Activated CD4-positive, alpha-beta memory T cell treated with anti-CD3 and anti-CD28 coated beads, Interleukin-2, amount 10 ng/mL, durations not matched to agents 7 days and 5 days (primary cell): ENCODE data around the gene COX5A. TPM values are rescaled to one million over a fixed set of nuclear protein-coding genes. Genes with fewer than 3 reads are reported as not detected.
A peak's percentile ranks its signal among the peaks of the same experiment; 100 is the strongest.

Experiments
- CTCF ChIA-PET: fragments of 350-600 bp; sonication (Branson Sonifier 250); formaldehyde crosslinking; loops from one replicate; lab custom pipeline; 2021; ENCODE audit warnings: antibody characterized with exemption, inconsistent platforms; lab: Charles Lee
- POLR2A ChIA-PET: fragments of 350-600 bp; sonication (Branson Sonifier 250); formaldehyde crosslinking; loops from one replicate; lab custom pipeline; 2021; ENCODE audit warnings: antibody characterized with exemption; lab: Charles Lee
- DNase-seq: peaks from one replicate; pipeline ENCODE4 v3.0.0-alpha.2; 2020
- H3K27ac Mint-ChIP-seq: one replicate; pipeline ENCODE4 v1.8.0; 2021; ENCODE audit warnings: mild to moderate bottlenecking, mixed read lengths
- H3K27me3 Mint-ChIP-seq: one replicate; pipeline ENCODE4 v1.8.0; 2021; ENCODE audit warnings: mixed read lengths
- H3K36me3 Mint-ChIP-seq: one replicate; pipeline ENCODE4 v1.8.0; 2021; ENCODE audit warnings: low read depth, mixed read lengths
- H3K4me1 Mint-ChIP-seq: one replicate; pipeline ENCODE4 v1.8.0; 2021; ENCODE audit warnings: mixed read lengths
- H3K4me3 Mint-ChIP-seq: one replicate; pipeline ENCODE4 v1.8.0; 2021; ENCODE audit warnings: mild to moderate bottlenecking, mixed read lengths
- H3K9me3 Mint-ChIP-seq: one replicate; pipeline ENCODE4 v1.8.0; 2021; ENCODE audit warnings: mixed read lengths
- total RNA-seq, 2 experiments: library from RNA; stranded (reverse); gene quantifications; one replicate each; pipeline ENCODE4 v1.2.3, GENCODE V29; 2021

COX5A gene
- total RNA-seq, 2 experiments from 2014 or later: 273 to 274 TPM

DNA sequence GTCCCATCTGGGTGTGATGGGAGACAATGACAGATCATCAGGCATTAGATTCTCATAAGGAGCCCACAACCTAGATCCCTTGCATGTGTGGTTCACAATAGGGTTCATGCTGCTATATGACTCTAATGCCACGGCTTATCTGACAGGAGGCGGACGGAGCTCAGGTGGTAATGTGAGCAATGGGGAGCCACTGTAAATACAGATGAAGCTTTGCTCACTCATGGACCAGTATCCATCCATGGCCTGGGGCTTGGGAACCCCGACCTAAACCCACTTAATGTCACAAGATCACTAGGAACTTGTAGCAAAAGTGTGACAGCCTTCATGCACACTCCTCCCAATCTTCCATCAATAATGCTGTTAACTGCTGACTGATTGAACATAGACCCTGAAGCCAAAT lies 29.2 kb downstream of the COX5A start:
- Mint-ChIP-seq H3K27me3 (no peaks in the 10 kb centered on the region), H3K36me3 (peaks cover 38% of the 10 kb centered on the region), H3K4me1 (peaks cover 34% of the 10 kb centered on the region), H3K4me3 (no peak overlapping the region), H3K9me3 (no peaks in the 10 kb centered on the region), H3K27ac (no peak overlapping the region)
- ChIA-PET CTCF (interaction anchor here (0.9 to 3.8 kb wide), 5 partner anchors 15 to 139 kb away, joined by 3 to 15 read pairs (median 6); partner anchors contain the start of gene ULK3), POLR2A (interaction anchor here (2.9 to 4.2 kb wide), 2 partner anchors 14 to 19 kb away, joined by 17 to 55 read pairs; partner anchors contain the start of gene MPI)
- no peak for DNase-seq

DNA sequence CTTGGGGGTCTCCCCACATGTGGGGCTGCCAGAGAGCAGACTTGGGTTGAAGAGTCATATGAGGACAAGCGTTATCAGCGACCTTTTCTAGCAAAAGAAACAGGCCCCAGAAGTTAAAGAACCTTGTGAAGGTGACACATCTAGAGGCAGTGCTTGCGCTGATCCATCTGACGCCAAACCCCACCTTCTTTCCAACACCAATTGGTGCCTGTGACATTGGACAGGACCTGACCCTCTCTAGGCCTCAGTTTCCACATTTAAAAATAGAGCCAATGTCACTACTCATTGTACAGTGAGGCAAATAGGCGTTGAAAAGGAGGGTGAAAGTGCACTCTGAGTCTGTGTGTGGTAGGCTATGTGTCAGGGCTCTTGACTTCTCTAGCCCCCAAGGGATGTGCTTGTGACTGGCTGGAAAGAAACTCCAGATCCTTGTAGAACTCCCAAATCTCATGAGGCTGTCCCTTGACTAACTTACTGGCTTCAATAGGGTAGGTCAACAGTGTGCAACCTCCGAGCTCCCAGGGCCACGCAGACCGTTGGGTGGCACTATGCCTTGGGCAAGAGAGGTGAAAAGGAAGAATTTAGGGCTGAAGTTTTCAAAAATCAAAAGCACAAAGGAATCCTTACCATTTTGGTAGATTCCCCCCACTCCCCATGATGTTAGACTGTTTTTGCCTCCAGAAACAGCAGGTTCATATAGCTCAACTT lies 30.6 kb downstream of the COX5A start:
- Mint-ChIP-seq H3K36me3 (peaks cover 44% of the 10 kb centered on the region), H3K4me1 (peaks cover 38% of the 10 kb centered on the region), H3K4me3 (peak overlapping the region; percentile 91), H3K9me3 (no peaks in the 10 kb centered on the region), H3K27ac (peak overlapping the region; percentile 87), H3K27me3 (no peaks in the 10 kb centered on the region)
- no peak for DNase-seq
- ChIA-PET POLR2A (interaction anchor here (0.5 to 9.1 kb wide), 25 partner anchors 10 to 461 kb away, joined by 3 to 121 read pairs (median 5); partner anchors contain the start of genes C15orf39, COX5A, CYP1A1 and MAN2C1), CTCF (interaction anchor here (0.9 to 3.8 kb wide), 11 partner anchors 9 to 275 kb away, joined by 3 to 15 read pairs (median 6); partner anchors contain the start of gene ULK3)

DNA sequence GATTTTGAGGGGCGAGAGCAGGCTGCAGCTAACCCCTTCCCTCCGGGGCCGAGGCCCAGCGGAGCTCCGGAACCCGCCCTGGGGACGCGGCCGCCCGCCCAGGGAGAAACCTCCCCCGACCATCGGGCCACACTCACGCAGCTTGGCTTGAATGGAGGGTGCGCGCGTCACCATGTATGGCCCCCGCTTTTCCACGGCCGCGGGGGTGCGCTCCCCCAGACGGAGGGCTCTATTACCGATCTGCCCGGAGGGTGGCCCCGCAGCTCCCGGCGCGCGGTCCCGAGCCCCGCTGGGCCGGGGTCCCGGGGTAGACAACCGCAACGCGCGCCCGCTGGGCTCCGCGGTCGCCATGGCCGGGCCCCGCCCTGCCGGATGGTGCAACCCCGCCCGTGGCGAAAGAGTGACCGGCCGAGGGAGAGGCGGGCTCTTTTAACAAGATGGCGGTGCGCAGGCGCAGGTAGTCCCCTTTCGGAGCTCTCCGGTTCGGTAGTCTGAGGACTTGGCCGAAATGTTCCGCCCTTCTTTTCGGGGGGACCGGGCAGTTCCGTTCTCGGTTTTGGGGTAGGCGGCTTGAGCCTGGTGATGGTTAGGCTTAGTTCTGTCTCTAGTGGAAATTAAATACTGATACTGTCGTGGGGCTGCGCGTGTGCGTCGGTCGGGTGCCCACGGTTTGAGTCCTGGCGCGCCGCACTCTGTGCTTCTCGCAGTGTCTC lies 31.3 kb downstream of the COX5A start, which contains the start of gene FAM219B:
Gene FAM219B (minus strand): TSS at position 402 of the 713 bp plus-strand sequence. CDS start 51 bp downstream, at position 351.
- Mint-ChIP-seq H3K36me3 (peaks cover 47% of the 10 kb centered on the region), H3K4me3 (peak within 1 kb of the TSS; percentile 91), H3K27me3 (no peaks in the 10 kb centered on the region), H3K4me1 (peaks cover 45% of the 10 kb centered on the region), H3K27ac (peak within 1 kb of the TSS; percentile 87), H3K9me3 (no peaks in the 10 kb centered on the region)
- DNase-seq: peak; percentile 84
- CTCF ChIA-PET: interaction anchor here (0.9 to 3.8 kb wide), 18 partner anchors 8 to 274 kb away, joined by 3 to 15 read pairs (median 5); no protein-coding TSS in a partner anchor
- POLR2A ChIA-PET: interaction anchor here (0.8 to 9.1 kb wide), 32 partner anchors 9 to 461 kb away, joined by 3 to 121 read pairs (median 5); partner anchors contain the start of genes C15orf39, COX5A, CYP1A1 and MAN2C1

DNA sequence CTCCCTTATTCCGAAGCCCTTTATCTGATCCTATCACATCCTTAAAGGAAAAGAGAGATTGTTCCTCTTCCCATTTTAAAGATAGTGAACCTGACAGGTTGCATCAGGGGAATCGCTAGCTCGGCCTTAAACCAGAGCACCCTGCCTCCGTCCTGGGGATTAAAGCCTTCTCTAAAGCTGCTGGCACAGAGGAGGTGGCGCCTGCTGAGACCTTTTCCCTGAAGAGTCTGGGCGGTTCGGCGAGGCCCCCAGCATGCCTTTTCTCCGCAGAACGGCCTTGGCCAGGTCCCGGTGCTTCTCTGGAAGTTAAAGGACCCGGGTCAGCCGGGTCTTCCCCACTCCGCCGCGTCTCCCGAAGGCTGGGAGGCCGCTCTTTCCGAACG lies 31.8 kb downstream of the COX5A start:
- H3K4me1 Mint-ChIP-seq: peaks cover 50% of the 10 kb centered on the region
- H3K36me3 Mint-ChIP-seq: peaks cover 47% of the 10 kb centered on the region
- DNase-seq: no peak
- POLR2A ChIA-PET: interaction anchor here (0.8 to 9.1 kb wide), 33 partner anchors 8 to 462 kb away, joined by 3 to 121 read pairs (median 5); partner anchors contain the start of genes C15orf39, COX5A, CYP1A1 and MAN2C1
- H3K9me3 Mint-ChIP-seq: no peaks in the 10 kb centered on the region
- peak overlapping the region; percentile 71 for H3K27ac Mint-ChIP-seq
- H3K27me3 Mint-ChIP-seq: no peaks in the 10 kb centered on the region
- CTCF ChIA-PET: interaction anchor here (0.7 to 3.8 kb wide), 18 partner anchors 8 to 274 kb away, joined by 3 to 15 read pairs (median 4); no protein-coding TSS in a partner anchor
- peak overlapping the region; percentile 91 for H3K4me3 Mint-ChIP-seq

DNA sequence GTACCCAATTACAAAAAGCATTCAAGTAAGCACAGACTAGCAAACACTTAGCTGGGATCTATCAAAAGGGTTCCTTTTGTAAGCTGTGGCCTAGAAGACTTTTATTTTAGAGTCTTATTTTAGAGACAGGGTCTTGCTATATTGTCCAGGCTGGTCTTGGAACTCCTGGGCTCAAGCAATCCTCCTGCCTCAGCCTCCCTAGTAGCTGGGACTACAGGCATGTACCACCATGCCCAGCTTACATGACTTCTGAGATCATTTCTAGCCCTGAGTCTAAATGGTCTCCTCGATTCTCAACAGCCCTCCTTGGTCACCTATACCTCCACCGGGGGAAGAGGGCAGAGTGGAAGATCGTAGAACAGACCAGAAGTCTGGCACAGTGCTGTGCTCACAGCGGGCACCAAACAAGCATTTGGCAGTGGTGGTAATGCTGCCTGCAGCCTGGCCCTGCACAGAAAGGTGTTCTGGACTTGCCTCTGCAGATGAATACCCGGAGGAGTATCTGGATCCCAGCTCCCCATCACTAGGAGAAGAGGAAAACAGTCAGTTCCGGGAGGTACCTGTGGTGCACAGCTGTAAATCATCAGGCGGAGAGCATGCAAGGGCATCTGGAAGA lies 33.6 kb downstream of the COX5A start:
- H3K4me3 Mint-ChIP-seq: peak overlapping the region; percentile 91
- ChIA-PET POLR2A (interaction anchor here (1.0 to 9.1 kb wide), 3 partner anchors 11 to 60 kb away, joined by 3 to 121 read pairs (median 4); partner anchors contain the start of gene SCAMP2), CTCF (interaction anchor here (1.1 to 7.7 kb wide), 6 partner anchors 32 to 133 kb away, joined by 3 to 111 read pairs (median 4); partner anchors contain the start of gene SCAMP2)
- H3K27ac Mint-ChIP-seq: no peak overlapping the region
- H3K9me3 Mint-ChIP-seq: no peaks in the 10 kb centered on the region
- DNase-seq: no peak
- H3K27me3 Mint-ChIP-seq: no peaks in the 10 kb centered on the region
- peaks cover 60% of the 10 kb centered on the region for H3K36me3 Mint-ChIP-seq
- H3K4me1 Mint-ChIP-seq: peaks cover 60% of the 10 kb centered on the region

DNA sequence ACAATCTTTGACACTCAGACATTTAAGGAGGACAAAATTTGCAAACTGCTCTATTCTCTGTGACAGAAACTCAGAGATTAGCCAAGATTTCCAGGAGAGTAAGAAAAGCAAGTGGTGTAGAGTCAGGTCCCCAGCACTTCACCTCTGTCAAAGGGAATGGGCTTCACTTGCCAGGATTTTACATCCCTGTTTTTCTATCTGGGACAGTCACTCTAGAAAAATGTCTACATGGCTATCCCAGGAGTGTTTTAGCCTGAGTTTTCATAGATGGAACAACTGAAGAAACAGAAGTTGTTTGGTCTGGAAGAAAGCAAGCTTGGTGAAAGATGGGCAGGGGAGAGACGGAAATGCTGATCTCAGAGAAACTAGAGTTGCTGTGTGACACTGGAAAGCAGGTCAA lies 34.2 kb downstream of the COX5A start:
- Mint-ChIP-seq H3K36me3 (peaks cover 66% of the 10 kb centered on the region), H3K27ac (no peak overlapping the region), H3K27me3 (no peaks in the 10 kb centered on the region), H3K4me1 (peaks cover 65% of the 10 kb centered on the region), H3K9me3 (no peaks in the 10 kb centered on the region), H3K4me3 (no peak overlapping the region)
- ChIA-PET CTCF (interaction anchor here (1.1 to 7.7 kb wide), 7 partner anchors 32 to 133 kb away, joined by 3 to 111 read pairs (median 4); partner anchors contain the start of gene SCAMP2), POLR2A (interaction anchor here (1.0 to 9.1 kb wide), 3 partner anchors 10 to 59 kb away, joined by 3 to 121 read pairs (median 4); partner anchors contain the start of gene SCAMP2)
- no peak for DNase-seq

DNA sequence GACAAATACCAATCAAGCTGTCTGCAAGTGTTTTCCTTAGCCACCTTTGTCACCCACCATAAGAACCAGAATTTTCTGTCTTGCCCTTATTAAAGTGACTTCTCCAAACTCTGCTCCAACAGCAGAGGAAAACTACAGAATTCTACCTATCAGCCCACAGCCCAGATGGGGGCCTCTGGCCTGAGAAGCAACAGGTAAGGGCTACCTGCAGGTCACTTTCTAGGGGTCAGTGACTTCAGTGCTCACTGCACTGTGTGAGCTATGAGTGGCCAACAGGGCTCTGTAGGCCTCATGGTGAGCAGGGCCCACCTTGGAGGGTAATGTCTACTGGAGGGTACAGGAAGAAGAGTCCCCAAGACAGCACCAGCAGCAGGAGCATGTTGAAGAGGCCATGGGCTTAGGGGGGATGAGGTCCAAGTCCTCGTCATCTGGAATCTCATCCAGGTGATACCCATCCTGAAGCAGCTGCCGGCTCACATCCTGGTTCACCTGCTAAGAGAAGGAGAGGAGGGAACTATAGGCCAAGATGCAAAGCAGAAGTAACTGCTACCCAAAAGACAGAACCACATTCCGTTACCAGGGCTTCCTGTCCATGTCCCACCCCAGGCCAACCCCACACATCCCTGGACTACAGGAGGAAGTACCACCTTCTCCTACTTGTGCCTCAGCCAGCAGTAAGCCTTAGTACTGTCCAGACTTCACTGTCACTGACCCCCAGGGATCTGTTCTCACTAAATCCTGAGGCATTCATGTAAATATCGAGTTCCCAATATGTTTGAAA lies 35.4 kb downstream of the COX5A start:
- POLR2A ChIA-PET: interaction anchor here (0.6 to 9.1 kb wide), 16 partner anchors 9 to 258 kb away, joined by 3 to 121 read pairs (median 6); partner anchors contain the start of genes COX5A, MPI and SCAMP2
- no peak for DNase-seq
- Mint-ChIP-seq H3K9me3 (no peaks in the 10 kb centered on the region), H3K27me3 (no peaks in the 10 kb centered on the region), H3K4me3 (no peak overlapping the region), H3K27ac (peak overlapping the region; percentile 11), H3K4me1 (peaks cover 65% of the 10 kb centered on the region), H3K36me3 (peaks cover 78% of the 10 kb centered on the region)
- CTCF ChIA-PET: interaction anchor here (0.5 to 7.7 kb wide), 54 partner anchors 9 to 440 kb away, joined by 3 to 111 read pairs (median 6); partner anchors contain the start of genes COX5A, CSK, EDC3 and MPI

DNA sequence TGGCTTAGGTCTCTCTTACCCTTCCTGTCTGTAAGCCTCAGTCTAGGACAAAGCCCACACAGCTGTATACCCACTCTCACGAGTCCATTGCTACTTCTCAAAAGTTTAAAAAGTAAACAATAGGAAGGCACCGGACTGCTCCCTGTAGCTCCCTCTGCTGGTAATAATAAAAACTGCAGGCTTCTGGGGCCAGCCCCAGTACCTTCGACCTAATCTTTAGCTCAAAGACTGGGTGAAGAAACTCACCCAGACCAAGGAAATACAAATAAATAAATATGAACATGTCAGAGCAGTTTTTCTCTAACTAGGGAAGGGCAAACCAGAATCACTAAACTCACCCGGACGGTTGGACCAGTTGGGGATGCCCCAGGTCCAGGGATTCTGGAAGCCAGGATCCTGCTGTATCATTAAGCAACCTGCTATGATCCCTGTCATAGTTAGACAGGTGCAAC lies 36.2 kb downstream of the COX5A start:
- H3K27ac Mint-ChIP-seq: no peak overlapping the region
- peaks cover 80% of the 10 kb centered on the region for H3K36me3 Mint-ChIP-seq
- DNase-seq: peak; percentile 74
- no peaks in the 10 kb centered on the region for H3K27me3 Mint-ChIP-seq
- H3K4me3 Mint-ChIP-seq: no peak overlapping the region
- ChIA-PET CTCF (interaction anchor here (0.5 to 7.7 kb wide), 56 partner anchors 9 to 439 kb away, joined by 3 to 111 read pairs (median 4); partner anchors contain the start of genes COX5A, CSK, EDC3 and MPI), POLR2A (interaction anchor here (0.6 to 9.1 kb wide), 21 partner anchors 9 to 257 kb away, joined by 3 to 121 read pairs (median 5); partner anchors contain the start of genes COX5A, MPI and SCAMP2)
- H3K9me3 Mint-ChIP-seq: no peaks in the 10 kb centered on the region
- peaks cover 57% of the 10 kb centered on the region for H3K4me1 Mint-ChIP-seq

DNA sequence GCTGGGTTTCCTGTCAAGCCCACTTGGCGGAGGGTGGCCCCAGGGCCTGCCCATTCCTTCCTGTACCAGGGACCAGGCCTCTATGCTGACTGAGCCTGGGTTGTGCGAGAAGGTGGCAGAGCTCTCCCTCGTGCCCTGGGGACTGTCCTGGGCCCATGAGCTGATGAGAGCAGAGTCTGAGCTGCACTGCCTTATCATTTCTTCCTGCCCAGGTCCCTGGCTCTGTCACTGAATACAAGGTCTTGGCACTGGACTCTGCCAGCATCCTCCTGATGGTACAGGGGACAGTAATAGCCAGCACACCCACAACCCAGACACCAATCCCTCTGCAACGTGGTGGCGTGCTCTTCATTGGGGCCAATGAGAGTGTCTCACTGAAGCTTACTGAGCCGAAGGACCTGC lies 40.6 kb downstream of the COX5A start:
- H3K9me3 Mint-ChIP-seq: no peaks in the 10 kb centered on the region
- CTCF ChIA-PET: interaction anchor here (1.2 to 7.7 kb wide), 4 partner anchors 9 to 126 kb away, joined by 3 to 111 read pairs (median 6); partner anchors contain the start of genes FAM219B and SCAMP2
- no peaks in the 10 kb centered on the region for H3K27me3 Mint-ChIP-seq
- DNase-seq: no peak
- no peak overlapping the region for H3K4me3 Mint-ChIP-seq
- H3K36me3 Mint-ChIP-seq: peaks cover 73% of the 10 kb centered on the region
- H3K27ac Mint-ChIP-seq: no peak overlapping the region
- peaks cover 55% of the 10 kb centered on the region for H3K4me1 Mint-ChIP-seq
- POLR2A ChIA-PET: interaction anchor here (0.7 to 5.9 kb wide), 9 partner anchors 8 to 109 kb away, joined by 3 to 55 read pairs (median 6); partner anchors contain the start of genes FAM219B and MPI

DNA sequence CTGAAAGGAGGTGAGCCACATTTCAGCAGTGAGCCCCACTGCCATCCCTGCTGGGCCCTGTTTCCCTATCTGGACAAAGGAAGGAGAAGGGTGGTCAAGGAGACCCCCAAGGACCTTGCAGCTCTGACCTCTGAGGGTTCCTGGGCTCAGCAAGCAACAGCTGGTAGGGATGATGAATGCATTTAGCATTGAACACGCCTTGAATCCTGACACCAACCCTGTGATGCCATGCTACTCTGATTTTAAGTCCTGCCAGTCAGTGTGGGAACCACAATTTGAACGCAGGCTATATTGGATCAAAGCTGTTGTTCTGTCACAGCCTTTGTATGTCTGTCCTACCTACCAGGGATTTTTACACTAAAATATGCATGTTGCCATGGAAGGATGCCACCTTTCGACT lies 41.6 kb downstream of the COX5A start:
- Mint-ChIP-seq H3K27me3 (no peaks in the 10 kb centered on the region), H3K27ac (no peak overlapping the region), H3K9me3 (no peaks in the 10 kb centered on the region), H3K4me3 (no peak overlapping the region), H3K4me1 (peaks cover 54% of the 10 kb centered on the region), H3K36me3 (peaks cover 75% of the 10 kb centered on the region)
- DNase-seq: no peak
- CTCF ChIA-PET: interaction anchor here (0.7 to 2.6 kb wide), 5 partner anchors 49 to 127 kb away, joined by 3 to 8 read pairs (median 4); no protein-coding TSS in a partner anchor
- POLR2A ChIA-PET: interaction anchor here (1.0 to 5.9 kb wide), 6 partner anchors 11 to 108 kb away, joined by 3 to 55 read pairs (median 6); partner anchors contain the start of genes FAM219B and SCAMP2
